LNCAP (cell line): ENCODE data around the gene ACSM6.

Experiments
- CTCF ChIP-seq: fragments of 450-650 bp; IDR thresholded peaks from 2 replicates; pipeline ENCODE4 v1.5.1; 2017; ENCODE audit warnings: mild to moderate bottlenecking

ACSM6 gene

GRCh38 chr10:95220539-95220938, 26.5 kb downstream of the ACSM6 start:
- no peak for TF ChIP-seq CTCF

- TF ChIP-seq CTCF, result no peak
These were observed 27.1 kb downstream of the ACSM6 start for GRCh38 chr10:95221124-95221523.

GRCh38 chr10:95225136-95225535, 31.1 kb downstream of the ACSM6 start:
- no peak for TF ChIP-seq CTCF

GRCh38 chr10:95229724-95230627, 35.9 kb downstream of the ACSM6 start:
- no peak for TF ChIP-seq CTCF

GRCh38 chr10:95233377-95234034, 39.5 kb downstream of the ACSM6 start:
- no peak for TF ChIP-seq CTCF

- TF ChIP-seq CTCF, result no peak
These were observed 40.9 kb downstream of the ACSM6 start for GRCh38 chr10:95234951-95235350.

- no peak for TF ChIP-seq CTCF
These were observed 41.6 kb downstream of the ACSM6 start for GRCh38 chr10:95235676-95236067.
